HepG2 (cell line): ENCODE results near the gene MBNL3. TPM values are rescaled to one million over a fixed set of nuclear protein-coding genes. Genes with fewer than 3 reads are reported as not detected.

ENCODE experiments used
- ATAC-seq: fragments of 200-7000 bp; cut with Tn5 transposase; 3 replicates; pipeline ENCODE4 v1.9.1; 2020; ENCODE audit warnings: mild to moderate bottlenecking, moderate library complexity
- BruUV-seq: library from RNA; stranded (reverse); fragments of 400-500 nt; replicated peaks from 2 replicates; lab custom pipeline; 2021; lab: Mats Ljungman, UMichigan
- CTCF ChIA-PET: fragments of 300-600 bp; formaldehyde crosslinking; extraction: SDS; loops from one replicate; lab custom pipeline; 2021; ENCODE audit warnings: low total read pairs, inconsistent platforms, low intra/inter-chr PET ratio; lab: Yijun Ruan, JAX
- POLR2A ChIA-PET: fragments of 350-600 bp; sonication (Branson Sonifier 250); formaldehyde crosslinking; loops from one replicate; lab custom pipeline; 2020; ENCODE audit warnings: antibody characterized with exemption, inconsistent platforms; lab: Yijun Ruan, JAX
- DNase-seq: peaks from one replicate; pipeline ENCODE4 v3.0.0-alpha.2; 2015; ENCODE audit warnings: low spot score
- FAIRE-seq: peaks from 3 replicates; lab custom pipeline; 2011; peaks lifted over from hg19 to GRCh38; lab: Jason Lieb, UNC
- H2AFZ ChIP-seq: one replicate; pipeline ENCODE4 v1.6.1; 2011; ENCODE audit warnings: low read length, inconsistent platforms
- H3K27ac ChIP-seq: fragments of 300-600 bp; 3 replicates; pipeline ENCODE4 v1.8.0; 2011; ENCODE audit warnings: mixed run types, mild to moderate bottlenecking, mixed read lengths, low read length, inconsistent platforms; ENCODE audit not compliant: insufficient read depth; ENCODE audit errors: extremely low read length
- H3K27me3 ChIP-seq, 2 experiments: fragments of 200-600 bp in 1 of 2; 2 replicates in 1 of 2; 3 replicates in 1 of 2; pipeline versions ENCODE4 v1.6.0 to v1.8.0; 2011; ENCODE audit warnings: low read length in 2 of 2, mild to moderate bottlenecking in 2 of 2, moderate library complexity in 2 of 2, inconsistent platforms in 1 of 2; ENCODE audit not compliant: insufficient read depth in 2 of 2, control insufficient read depth in 1 of 2
- H3K36me3 ChIP-seq, 2 experiments: fragments of 200-600 bp in 1 of 2; replicated peaks in 1 of 2; 2 replicates in 1 of 2; 3 replicates in 1 of 2; pipeline versions ENCODE4 v1.5.1 to v1.8.0; 2011; ENCODE audit warnings: low read length in 2 of 2, inconsistent platforms in 1 of 2; ENCODE audit not compliant: insufficient read depth in 2 of 2, control insufficient read depth in 1 of 2
- H3K4me1 ChIP-seq: 2 replicates; pipeline ENCODE4 v1.5.1; 2012; ENCODE audit warnings: low read length, inconsistent platforms; ENCODE audit not compliant: insufficient read depth
- H3K4me2 ChIP-seq: 2 replicates; pipeline ENCODE4 v1.6.0; 2011; ENCODE audit warnings: low read depth, low read length, inconsistent platforms
- H3K4me3 ChIP-seq, 3 experiments: fragments of 200-600 bp in 1 of 3; sonication (generic), shearing (Covaris generic) in 1 of 3; replicated peaks in 1 of 3; 2 replicates each; pipeline ENCODE4 v1.5.1; 2011 to 2016; ENCODE audit warnings: low read length in 3 of 3, inconsistent platforms in 2 of 3, low read depth in 2 of 3, mild to moderate bottlenecking in 2 of 3, control low read depth in 1 of 3, mixed read lengths in 1 of 3; ENCODE audit not compliant: insufficient read depth in 1 of 3
- H3K79me2 ChIP-seq: one replicate; pipeline ENCODE4 v1.6.1; 2011; ENCODE audit warnings: low read length, inconsistent platforms; ENCODE audit not compliant: insufficient read depth
- H3K9ac ChIP-seq: 2 replicates; pipeline ENCODE4 v1.6.0; 2011; ENCODE audit warnings: mild to moderate bottlenecking, low read depth, low read length, inconsistent platforms; ENCODE audit not compliant: insufficient read depth
- H3K9me3 ChIP-seq: 2 replicates; pipeline ENCODE4 v1.5.1; 2012; ENCODE audit warnings: mild to moderate bottlenecking, low read length
- H4K20me1 ChIP-seq: 2 replicates; pipeline ENCODE4 v1.6.0; 2011; ENCODE audit warnings: inconsistent platforms, mild to moderate bottlenecking, low read length, moderate library complexity; ENCODE audit not compliant: insufficient read depth
- ATRX ChIP-seq: sonication (generic); formaldehyde crosslinking; IDR thresholded peaks from 2 replicates; pipeline ENCODE4 v1.4.0; 2020; ENCODE audit warnings: missing genetic modification reagents, borderline replicate concordance
- BCL6 ChIP-seq: IDR thresholded peaks from 2 replicates; pipeline ENCODE4 v1.6.1; 2016; ENCODE audit warnings: missing genetic modification reagents, missing compliant biosample characterization
- HMGXB4 ChIP-seq, 2 experiments: sonication (generic) in 1 of 2; formaldehyde crosslinking in 1 of 2; IDR thresholded peaks; 2 replicates each; pipeline versions ENCODE4 v1.4.0 to v1.6.1; 2018 to 2020; ENCODE audit warnings: missing genetic modification reagents in 2 of 2, borderline replicate concordance in 1 of 2, low read depth in 1 of 2, mild to moderate bottlenecking in 1 of 2, missing biosample characterization in 1 of 2
- MAFF ChIP-seq: IDR thresholded peaks from 2 replicates; pipeline ENCODE4 v1.6.1; 2011; ENCODE audit warnings: low read depth, low read length, improper control_type of control experiment
- MAFK ChIP-seq, 2 experiments: IDR thresholded peaks in 1 of 2; conservative IDR thresholded peaks in 1 of 2; 2 replicates each; pipeline ENCODE4 v1.6.1; 2011; ENCODE audit warnings: improper control_type of control experiment in 2 of 2, low read length in 2 of 2
- MYNN ChIP-seq: sonication (generic); formaldehyde crosslinking; IDR thresholded peaks from 2 replicates; pipeline ENCODE4 v1.4.0; 2020; ENCODE audit warnings: mild to moderate bottlenecking, low read depth, missing genetic modification reagents
- NR0B2 ChIP-seq: sonication (generic); formaldehyde crosslinking; IDR thresholded peaks from 2 replicates; pipeline ENCODE4 v1.4.0; 2020; ENCODE audit warnings: mild to moderate bottlenecking, missing genetic modification reagents
- PBX3 ChIP-seq: sonication (generic); formaldehyde crosslinking; IDR thresholded peaks from 2 replicates; pipeline ENCODE4 v1.8.1; 2023; ENCODE audit warnings: missing genetic modification reagents, inconsistent platforms, borderline replicate concordance
- PHB2 ChIP-seq: fragments of 450-650 bp; IDR thresholded peaks from 2 replicates; pipeline ENCODE4 v1.6.1; 2018; ENCODE audit not compliant: partially characterized antibody
- PRMT3 ChIP-seq: sonication (generic); formaldehyde crosslinking; IDR thresholded peaks from 2 replicates; pipeline ENCODE4 v1.8.1; 2022; ENCODE audit warnings: low read depth, mild to moderate bottlenecking, moderate library complexity, missing genetic modification reagents, borderline replicate concordance
- RARA ChIP-seq: IDR thresholded peaks from 2 replicates; pipeline ENCODE4 v1.6.1; 2016; ENCODE audit warnings: missing genetic modification reagents, missing compliant biosample characterization
- ZNF12 ChIP-seq: sonication (generic); formaldehyde crosslinking; IDR thresholded peaks from 2 replicates; pipeline ENCODE4 v1.5.0; 2020; ENCODE audit warnings: missing genetic modification reagents
- ZNF432 ChIP-seq: sonication (generic); formaldehyde crosslinking; IDR thresholded peaks from 2 replicates; pipeline ENCODE4 v1.5.0; 2020; ENCODE audit warnings: missing genetic modification reagents, mild to moderate bottlenecking, borderline replicate concordance
- WGBS: methylation state at CpG from one replicate; pipeline ENCODE4 v1.1.6; 2017; ENCODE audit warnings: low lambda C conversion rate; 5-methylcytosine and 5-hydroxymethylcytosine counted together
- in situ Hi-C: cut with HindIII; loops from 2 replicates; pipeline ENCODE4 v1.10.0; 2017; ENCODE audit warnings: low pct_unique_long_range_greater_than_20kb; ENCODE audit not compliant: extremely low pct_ligation_motif_present
- intact Hi-C: fragments of 100-400 bp; cut with micrococcal nuclease; formaldehyde crosslinking; loops from one replicate; pipeline ENCODE4 v1.10.0; 2022; ENCODE audit not compliant: unreplicated experiment
- polyA plus RNA-seq, 8 experiments: library from polyadenylated mRNA; depleted of rRNA in 3 of 8; stranded (reverse) in 7 of 8; unstranded in 1 of 8; fragments of >200 nt; fragmentation: Illumina TruSeq in 4 of 8; extraction: Trizol in 4 of 8; gene quantifications; 2 replicates each; pipeline versions ENCODE4 v1.2.1 to v1.2.3, GENCODE V29; 2011 to 2016; ENCODE audit warnings: low read depth in 4 of 8, missing spikeins in 1 of 8, mixed read lengths in 1 of 8; ENCODE audit not compliant: insufficient read depth in 1 of 8
- total RNA-seq, 5 experiments: library from RNA; depleted of rRNA; stranded (reverse); fragments of >200 nt; fragmentation: Illumina TruSeq; extraction: Trizol; gene quantifications; 2 replicates each; pipeline ENCODE4 v1.2.3, GENCODE V29; 2016; ENCODE audit warnings: low read depth in 1 of 5

MBNL3 gene
- total and polyA plus RNA-seq, 2 of the 13 experiments (the other 11 are each of a cell fraction or from before 2014, with no cell fraction given), result 155 to 257 TPM

- TF ChIP-seq HMGXB4 (CRISPR knock-in tag; IDR thresholded peaks at IDR 0.05; ENCODE audit: borderline replicate concordance in 1 of 2, low read depth in 1 of 2), result no peak
- TF ChIP-seq PRMT3 (CRISPR knock-in tag), result no peak
- TF ChIP-seq BCL6 (CRISPR knock-in tag), result peak; percentile 38; the same call in 1 of the 2 replicates
- no peak for TF ChIP-seq ZNF432 (CRISPR knock-in tag)
- TF ChIP-seq RARA, result peak; percentile 62
Measured at GRCh38 chrX:132520213-132520612, 31.4 kb upstream of the MBNL3 start (continued).

- FAIRE-seq, result no peak
- no peak overlapping the region for H3K9ac ChIP-seq
- BruUV-seq, result no TSS peak
- no peaks in the 10 kb centered on the region for H3K9me3 ChIP-seq
- H3K4me2 ChIP-seq, result no peak overlapping the region
- CTCF ChIA-PET, result no interaction called here
- no peak for DNase-seq
- 100% methylated on average over 1 of the region's 1 CpG for WGBS
- H3K4me3 ChIP-seq, result no peak overlapping the region
- no peak overlapping the region for H3K27ac ChIP-seq
- H3K79me2 ChIP-seq, result no peaks in the 10 kb centered on the region
- ATAC-seq, result no peak
- H4K20me1 ChIP-seq, result no peaks in the 10 kb centered on the region
- no peaks in the 10 kb centered on the region for H3K36me3 ChIP-seq
- POLR2A ChIA-PET, result no interaction called here
- no peak overlapping the region for H2AFZ ChIP-seq
- intact Hi-C loops (no loop called here), in situ Hi-C loops (no loop called here)
- TF ChIP-seq ZNF12 (CRISPR knock-in tag) (no peak), NR0B2 (no peak), ATRX (CRISPR knock-in tag) (no peak), PHB2 (no peak), PBX3 (CRISPR knock-in tag) (no peak), MAFF (peak; percentile 58; the same call in 1 of the 2 replicates), MAFK (conservative IDR thresholded peaks at IDR 0.05 in 1 of 2, IDR thresholded peaks at IDR 0.05 in 1 of 2; ENCODE audit: low read length in 2 of 2) (peak; percentile 48 to 76; a peak in 3 of 4 replicates), MYNN (CRISPR knock-in tag) (no peak)
- H3K4me1 ChIP-seq, result peaks cover 38% of the 10 kb centered on the region
- no peaks in the 10 kb centered on the region for H3K27me3 ChIP-seq
Measured at GRCh38 chrX:132518401-132518800, 29.6 kb upstream of the MBNL3 start.
